Panc1 (cell line): ENCODE measurements around the gene HEG1. TPM values are rescaled to one million over a fixed set of nuclear protein-coding genes. Genes with fewer than 3 reads are reported as not detected.
A peak's percentile ranks its signal among the peaks of the same experiment; 100 is the strongest.

Experiments used
- ATAC-seq: fragments of 200-7000 bp; cut with Tn5 transposase; 2 replicates; pipeline ENCODE4 v1.9.1; 2020; ENCODE audit warnings: mild to moderate bottlenecking, moderate library complexity
- BruUV-seq: library from RNA; stranded (reverse); fragments of 400-500 nt; replicated peaks from 2 replicates; lab custom pipeline; 2021; lab: Mats Ljungman, UMichigan
- CTCF ChIA-PET: fragments of 300-600 bp; sonication (Branson Sonifier 250); formaldehyde crosslinking; loops from one replicate; lab custom pipeline; 2022; ENCODE audit warnings: antibody characterized with exemption; lab: Charles Lee
- POLR2A ChIA-PET: fragments of 300-600 bp; sonication (Branson Sonifier 250); formaldehyde crosslinking; loops from one replicate; lab custom pipeline; 2022; ENCODE audit warnings: antibody characterized with exemption; lab: Charles Lee
- DNase-seq: peaks from one replicate; pipeline ENCODE4 v3.0.0-alpha.2; 2010; ENCODE audit warnings: low read depth, low spot score
- H3K27ac ChIP-seq: 2 replicates; pipeline ENCODE4 v1.5.1; 2011; ENCODE audit warnings: mild to moderate bottlenecking, low read length, inconsistent platforms
- H3K27me3 ChIP-seq: fragments of 200-500 bp; sonication (Bioruptor generic); 2 replicates; pipeline ENCODE4 v1.6.0; 2014; ENCODE audit warnings: low read length, inconsistent platforms; ENCODE audit not compliant: control insufficient read depth, insufficient read depth
- H3K36me3 ChIP-seq: fragments of 200-500 bp; sonication (Bioruptor generic); 2 replicates; pipeline ENCODE4 v1.5.1; 2014; ENCODE audit warnings: inconsistent platforms, mild to moderate bottlenecking, low read length, moderate library complexity; ENCODE audit not compliant: control insufficient read depth, insufficient read depth
- H3K4me1 ChIP-seq: 2 replicates; pipeline ENCODE4 v1.5.1; 2011; ENCODE audit warnings: inconsistent platforms, mild to moderate bottlenecking, low read length, moderate library complexity; ENCODE audit not compliant: control insufficient read depth, insufficient read depth
- H3K4me3 ChIP-seq, 2 experiments: 2 replicates each; pipeline ENCODE4 v1.5.1; 2011 to 2012; ENCODE audit warnings: low read depth in 2 of 2, low read length in 2 of 2, mild to moderate bottlenecking in 2 of 2, inconsistent platforms in 1 of 2, moderate library complexity in 1 of 2
- H3K9me3 ChIP-seq: fragments of 200-500 bp; sonication (Bioruptor generic); 2 replicates; pipeline ENCODE4 v1.5.1; 2014; ENCODE audit warnings: low read depth, mild to moderate bottlenecking, inconsistent platforms, low read length, moderate library complexity; ENCODE audit not compliant: control insufficient read depth, insufficient read depth
- POLR2AphosphoS5 ChIP-seq: IDR thresholded peaks from 2 replicates; pipeline ENCODE4 v1.6.1; 2012; ENCODE audit warnings: mild to moderate bottlenecking, low read depth, low read length, moderate library complexity
- REST ChIP-seq, 2 experiments: IDR thresholded peaks; 2 replicates each; pipeline ENCODE4 v1.6.1; 2011 to 2012; ENCODE audit warnings: low read depth in 2 of 2, control low read depth in 1 of 2, low read length in 1 of 2, mild to moderate bottlenecking in 1 of 2, moderate library complexity in 1 of 2; ENCODE audit not compliant: insufficient read depth in 1 of 2
- SIN3A ChIP-seq: IDR thresholded peaks from 2 replicates; pipeline ENCODE4 v1.6.1; 2012; ENCODE audit warnings: low read depth, mild to moderate bottlenecking, low read length, moderate library complexity, borderline replicate concordance; ENCODE audit not compliant: insufficient read depth
- TCF7L2 ChIP-seq: IDR thresholded peaks from 2 replicates; pipeline ENCODE4 v1.6.1; 2011; ENCODE audit warnings: mild to moderate bottlenecking, low read depth, low read length, inconsistent platforms
- in situ Hi-C: cut with HindIII; loops from 2 replicates; pipeline ENCODE4 v1.10.0; 2016; ENCODE audit warnings: low sequenced_read_pairs, low pct_unique_long_range_greater_than_20kb
- intact Hi-C: fragments of 100-400 bp; cut with micrococcal nuclease; formaldehyde crosslinking; loops from one replicate; pipeline ENCODE4 v1.10.0; 2022; ENCODE audit not compliant: unreplicated experiment
- total RNA-seq: library from RNA; stranded (reverse); gene quantifications from one replicate; pipeline ENCODE4 v1.2.1, GENCODE V29; 2021; ENCODE audit not compliant: unreplicated experiment
- TF ChIP-seq, protein P1 (sequence below): fragments of 450-650 bp; IDR thresholded peaks from 2 replicates; pipeline ENCODE4 v1.5.1; 2017; ENCODE audit warnings: mild to moderate bottlenecking

The HEG1 gene
- total RNA-seq, 1 experiment from 2014 or later, result 141 TPM

DNA sequence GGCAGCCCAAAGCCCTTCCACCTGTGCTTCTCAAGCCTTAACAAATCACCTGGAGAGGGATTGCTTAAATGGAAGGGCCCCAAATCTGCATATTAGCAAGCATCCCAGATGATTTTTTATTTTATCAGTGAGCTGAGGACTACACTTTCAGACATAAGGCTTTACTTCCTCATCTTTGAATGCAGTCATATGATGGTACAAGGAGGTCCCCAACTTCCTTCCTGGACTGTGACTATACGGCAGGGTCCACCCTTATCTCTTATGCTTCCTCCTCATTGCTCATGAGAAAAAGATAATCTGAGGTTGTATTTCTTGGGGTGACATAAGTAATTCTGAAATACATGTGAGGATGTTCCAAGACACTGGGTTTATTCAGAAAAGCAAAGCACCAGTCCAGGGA, 13.7 kb upstream of the HEG1 start:
- H3K4me3 ChIP-seq, result no peak overlapping the region
- no peaks in the 10 kb centered on the region for H3K27me3 ChIP-seq
- no peaks in the 10 kb centered on the region for H3K9me3 ChIP-seq
- in situ Hi-C loops, result no loop called here
- ChIA-PET CTCF (no interaction called here), POLR2A (no interaction called here)
- no peak for DNase-seq
- BruUV-seq, result no TSS peak
- peak overlapping the region; percentile 25; the same call in 1 of the 2 replicates for H3K27ac ChIP-seq
- no peaks in the 10 kb centered on the region for H3K36me3 ChIP-seq
- no peaks in the 10 kb centered on the region for H3K4me1 ChIP-seq
- intact Hi-C loops, result no loop called here
- no peak for TF ChIP-seq POLR2AphosphoS5
- no peak for TF ChIP-seq TCF7L2
- TF ChIP-seq, protein P1, sequence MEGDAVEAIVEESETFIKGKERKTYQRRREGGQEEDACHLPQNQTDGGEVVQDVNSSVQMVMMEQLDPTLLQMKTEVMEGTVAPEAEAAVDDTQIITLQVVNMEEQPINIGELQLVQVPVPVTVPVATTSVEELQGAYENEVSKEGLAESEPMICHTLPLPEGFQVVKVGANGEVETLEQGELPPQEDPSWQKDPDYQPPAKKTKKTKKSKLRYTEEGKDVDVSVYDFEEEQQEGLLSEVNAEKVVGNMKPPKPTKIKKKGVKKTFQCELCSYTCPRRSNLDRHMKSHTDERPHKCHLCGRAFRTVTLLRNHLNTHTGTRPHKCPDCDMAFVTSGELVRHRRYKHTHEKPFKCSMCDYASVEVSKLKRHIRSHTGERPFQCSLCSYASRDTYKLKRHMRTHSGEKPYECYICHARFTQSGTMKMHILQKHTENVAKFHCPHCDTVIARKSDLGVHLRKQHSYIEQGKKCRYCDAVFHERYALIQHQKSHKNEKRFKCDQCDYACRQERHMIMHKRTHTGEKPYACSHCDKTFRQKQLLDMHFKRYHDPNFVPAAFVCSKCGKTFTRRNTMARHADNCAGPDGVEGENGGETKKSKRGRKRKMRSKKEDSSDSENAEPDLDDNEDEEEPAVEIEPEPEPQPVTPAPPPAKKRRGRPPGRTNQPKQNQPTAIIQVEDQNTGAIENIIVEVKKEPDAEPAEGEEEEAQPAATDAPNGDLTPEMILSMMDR, result no peak
- TF ChIP-seq REST (IDR thresholded peaks at IDR 0.05; ENCODE audit: insufficient read depth in 1 of 2, low read depth in 2 of 2, low read length in 1 of 2), result no peak
- no peak for TF ChIP-seq SIN3A
- ATAC-seq, result no peak

DNA sequence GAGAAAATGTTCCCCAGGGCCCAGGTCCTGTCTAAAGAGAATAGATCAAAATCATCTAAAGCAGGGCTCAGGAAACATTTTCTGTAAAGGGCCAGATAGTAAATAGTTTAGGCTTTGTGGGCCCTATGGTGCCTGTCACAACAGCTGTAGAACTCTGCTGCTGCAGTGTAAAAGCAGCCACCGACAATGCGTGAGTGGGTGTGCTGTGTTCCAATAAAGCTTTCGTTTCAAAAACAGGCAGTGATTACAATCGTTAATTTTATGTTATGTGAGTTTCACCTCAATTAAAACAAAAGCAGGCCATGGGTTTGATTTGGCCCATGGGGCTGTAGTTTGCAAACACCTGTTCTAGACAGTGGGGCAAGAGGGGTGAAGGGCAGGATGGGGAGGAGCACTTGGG, 12.5 kb upstream of the HEG1 start:
- H3K27ac ChIP-seq, result peak overlapping the region; percentile 97; the same call in 1 of the 2 replicates
- POLR2A ChIA-PET, result interaction anchor here (0.6 kb wide), 1 partner anchor 20 kb away, joined by 3 read pairs; no protein-coding TSS in a partner anchor
- no peaks in the 10 kb centered on the region for H3K27me3 ChIP-seq
- H3K4me1 ChIP-seq, result peaks cover 10% of the 10 kb centered on the region
- no peaks in the 10 kb centered on the region for H3K36me3 ChIP-seq
- H3K4me3 ChIP-seq, result no peak overlapping the region
- in situ Hi-C loops (no loop called here), intact Hi-C loops (no loop called here)
- TF ChIP-seq REST (IDR thresholded peaks at IDR 0.05; ENCODE audit: insufficient read depth in 1 of 2, low read depth in 2 of 2, low read length in 1 of 2) (no peak), TCF7L2 (no peak), POLR2AphosphoS5 (no peak), SIN3A (no peak)
- TF ChIP-seq, protein P1, result no peak
- CTCF ChIA-PET, result interaction anchor here (0.6 kb wide), 1 partner anchor 213 kb away, joined by 15 read pairs; no protein-coding TSS in a partner anchor
- ATAC-seq, result no peak
- no TSS peak for BruUV-seq
- DNase-seq, result no peak
- H3K9me3 ChIP-seq, result no peaks in the 10 kb centered on the region
